RWPE1 (cell line): Measurements from ENCODE around the gene APOL2.

ENCODE experiments used
- CTCF ChIA-PET: fragments of 350-600 bp; sonication (Branson Sonifier 250); formaldehyde crosslinking; extraction: SDS; loops from one replicate; lab custom pipeline; 2021; lab: Yijun Ruan, JAX
- POLR2A ChIA-PET: fragments of 400-600 bp; formaldehyde crosslinking; extraction: SDS; loops from one replicate; lab custom pipeline; 2020; ENCODE audit warnings: antibody characterized with exemption; ENCODE audit not compliant: low non-redundant PET; lab: Yijun Ruan, JAX
- DNase-seq: peaks from one replicate; pipeline ENCODE4 v3.0.0; 2012; ENCODE audit warnings: low spot score
- H3K27ac ChIP-seq: fragments of 450-650 bp; 2 replicates; pipeline ENCODE4 v1.5.1; 2017
- TF ChIP-seq, protein P1 (sequence below): fragments of 450-650 bp; conservative IDR thresholded peaks from 2 replicates; pipeline ENCODE4 v1.5.1; 2017; ENCODE audit warnings: low read depth, mild to moderate bottlenecking

The APOL2 gene

DNA sequence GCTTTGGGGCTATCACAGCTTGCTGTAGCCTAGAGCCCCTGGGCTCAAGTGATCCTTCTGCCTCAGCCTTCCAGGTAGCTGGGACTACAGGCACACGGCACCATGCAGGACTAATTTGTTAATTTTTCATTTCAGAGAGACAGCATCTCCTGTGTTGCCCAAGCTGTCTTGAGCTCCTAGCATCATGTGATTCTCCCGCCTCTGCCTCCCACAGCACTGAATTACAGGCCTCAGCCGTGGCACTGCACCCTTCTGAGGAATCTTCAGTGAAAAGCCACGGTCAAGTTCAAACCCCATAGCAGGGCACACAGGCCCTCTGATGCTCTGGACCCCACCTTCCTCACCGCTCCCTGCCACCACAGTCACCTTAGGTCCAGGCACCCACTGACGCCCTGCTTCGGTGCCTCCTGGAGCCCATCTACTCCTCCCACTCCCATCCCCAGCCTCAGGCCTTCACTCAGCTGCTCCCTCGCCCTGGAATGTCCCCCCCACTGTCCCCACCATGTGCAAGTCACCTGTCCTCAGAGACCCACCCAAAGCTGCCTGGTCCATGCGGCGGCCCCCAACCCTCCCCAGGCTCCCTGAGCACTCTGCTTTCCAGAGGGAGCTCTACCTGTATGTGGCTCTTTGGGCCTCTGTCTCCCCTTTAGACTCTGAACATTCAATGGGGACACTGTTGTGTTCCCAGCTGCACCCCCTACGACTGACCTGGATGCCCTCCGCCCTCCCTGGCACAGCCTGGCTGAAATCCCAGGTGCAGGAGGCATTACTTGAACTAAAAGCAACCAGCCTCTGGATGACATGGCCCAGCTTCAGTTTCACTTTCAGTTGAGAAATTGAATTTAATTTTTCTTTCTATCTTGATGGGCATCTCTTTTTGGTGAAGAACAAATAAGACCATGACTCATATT is 1.6 kb downstream of the APOL2 start:
- no peak for DNase-seq
- H3K27ac ChIP-seq = peak overlapping the region; percentile 89
- TF ChIP-seq, protein P1, sequence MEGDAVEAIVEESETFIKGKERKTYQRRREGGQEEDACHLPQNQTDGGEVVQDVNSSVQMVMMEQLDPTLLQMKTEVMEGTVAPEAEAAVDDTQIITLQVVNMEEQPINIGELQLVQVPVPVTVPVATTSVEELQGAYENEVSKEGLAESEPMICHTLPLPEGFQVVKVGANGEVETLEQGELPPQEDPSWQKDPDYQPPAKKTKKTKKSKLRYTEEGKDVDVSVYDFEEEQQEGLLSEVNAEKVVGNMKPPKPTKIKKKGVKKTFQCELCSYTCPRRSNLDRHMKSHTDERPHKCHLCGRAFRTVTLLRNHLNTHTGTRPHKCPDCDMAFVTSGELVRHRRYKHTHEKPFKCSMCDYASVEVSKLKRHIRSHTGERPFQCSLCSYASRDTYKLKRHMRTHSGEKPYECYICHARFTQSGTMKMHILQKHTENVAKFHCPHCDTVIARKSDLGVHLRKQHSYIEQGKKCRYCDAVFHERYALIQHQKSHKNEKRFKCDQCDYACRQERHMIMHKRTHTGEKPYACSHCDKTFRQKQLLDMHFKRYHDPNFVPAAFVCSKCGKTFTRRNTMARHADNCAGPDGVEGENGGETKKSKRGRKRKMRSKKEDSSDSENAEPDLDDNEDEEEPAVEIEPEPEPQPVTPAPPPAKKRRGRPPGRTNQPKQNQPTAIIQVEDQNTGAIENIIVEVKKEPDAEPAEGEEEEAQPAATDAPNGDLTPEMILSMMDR = no peak
- POLR2A ChIA-PET = no interaction called here
- CTCF ChIA-PET = interaction anchor here (0.7 kb wide), 1 partner anchor 35 kb away, joined by 3 read pairs; no protein-coding TSS in a partner anchor

DNA sequence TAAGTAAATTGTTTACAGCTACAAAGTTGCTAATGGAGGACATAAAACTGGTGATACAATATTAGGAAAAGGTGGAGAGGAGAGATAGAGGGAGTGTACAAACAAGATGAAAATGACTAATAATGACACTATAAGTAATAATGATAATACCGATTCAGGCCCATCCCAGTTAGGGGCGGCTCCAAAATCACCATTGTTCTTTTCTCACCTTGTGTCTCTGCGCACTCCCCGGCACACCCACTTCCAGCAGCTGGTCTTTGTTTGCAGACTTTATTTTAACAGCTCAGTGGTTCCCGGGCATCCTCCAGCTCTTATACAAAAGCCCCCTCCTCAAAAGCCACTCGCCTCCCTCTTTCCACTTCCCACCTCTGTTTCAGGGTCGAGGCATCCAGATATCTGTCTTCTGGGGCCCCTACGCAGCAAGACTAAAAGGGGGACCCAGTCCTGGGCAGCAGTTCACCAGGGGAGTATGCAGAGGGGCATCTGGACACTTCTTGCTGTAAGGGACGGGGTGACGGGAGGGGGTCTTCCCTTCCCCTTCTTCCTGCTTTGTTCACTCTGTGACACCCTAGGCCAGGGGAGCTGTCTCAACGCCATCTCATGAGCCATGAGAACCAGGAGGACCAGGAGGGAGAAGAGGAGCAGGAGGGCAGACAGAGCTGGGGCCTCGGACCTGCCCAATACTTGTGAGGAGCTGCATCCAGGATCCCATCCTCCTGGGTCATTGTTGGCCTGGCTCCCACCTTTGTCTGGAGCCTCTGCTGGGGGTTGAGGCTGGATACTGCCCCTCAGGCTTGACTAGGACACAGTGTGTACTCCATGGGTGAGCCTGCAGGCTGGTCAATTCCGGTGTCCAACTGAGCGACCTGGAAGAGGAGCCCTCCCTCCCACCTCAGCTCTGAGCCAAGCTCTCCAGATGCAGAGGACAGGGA is 2.7 kb downstream of the APOL2 start:
- peak overlapping the region; percentile 89 for H3K27ac ChIP-seq
- TF ChIP-seq, protein P1 = no peak
- POLR2A ChIA-PET = no interaction called here
- CTCF ChIA-PET = interaction anchor here (0.6 kb wide), 2 partner anchors 14 to 665 kb away, joined by 3 to 4 read pairs; no protein-coding TSS in a partner anchor
- no peak for DNase-seq

DNA sequence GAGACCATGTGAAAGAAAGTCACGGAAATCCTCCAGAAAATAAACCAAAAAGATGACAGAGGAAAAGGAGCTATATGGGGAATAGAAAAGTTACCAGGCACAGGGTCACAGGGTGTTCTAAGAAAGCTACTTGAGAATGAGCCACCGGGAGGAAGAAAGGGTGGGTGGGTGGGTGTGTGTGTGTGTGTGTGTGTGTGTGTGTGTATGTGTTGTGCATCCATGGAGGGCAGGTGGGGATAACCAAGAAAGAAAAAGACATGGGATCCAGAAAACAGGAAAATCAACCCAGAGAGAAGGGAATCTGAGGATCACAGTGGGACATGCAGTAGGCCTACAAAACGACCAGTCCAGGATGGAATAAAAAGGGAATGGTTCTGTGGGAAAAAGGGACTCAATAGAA is 3.7 kb downstream of the APOL2 start:
- TF ChIP-seq, protein P1 = no peak
- ChIA-PET CTCF (no interaction called here), POLR2A (no interaction called here)
- H3K27ac ChIP-seq = no peak overlapping the region
- no peak for DNase-seq

DNA sequence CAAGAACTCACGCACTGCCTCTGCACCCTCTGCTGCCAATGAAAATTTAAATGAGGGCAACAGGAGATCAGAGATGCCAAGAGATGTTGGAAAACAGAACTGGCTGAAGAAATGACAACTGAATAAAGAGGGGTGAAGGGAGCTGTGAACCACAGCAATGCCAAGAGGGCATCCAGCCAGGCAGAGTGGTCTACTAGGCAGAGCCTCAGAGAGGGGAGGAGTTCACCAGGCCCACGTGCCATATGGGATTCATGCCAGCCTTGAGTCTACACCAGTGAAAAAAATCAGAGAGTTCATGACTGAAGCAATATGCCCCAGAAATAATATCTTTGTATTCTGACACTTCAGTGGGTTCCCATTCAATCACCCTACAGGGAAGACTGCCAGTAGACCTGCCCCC is 4.4 kb downstream of the APOL2 start:
- TF ChIP-seq, protein P1 = no peak
- POLR2A ChIA-PET = no interaction called here
- no peak overlapping the region for H3K27ac ChIP-seq
- no peak for DNase-seq
- CTCF ChIA-PET = no interaction called here

DNA sequence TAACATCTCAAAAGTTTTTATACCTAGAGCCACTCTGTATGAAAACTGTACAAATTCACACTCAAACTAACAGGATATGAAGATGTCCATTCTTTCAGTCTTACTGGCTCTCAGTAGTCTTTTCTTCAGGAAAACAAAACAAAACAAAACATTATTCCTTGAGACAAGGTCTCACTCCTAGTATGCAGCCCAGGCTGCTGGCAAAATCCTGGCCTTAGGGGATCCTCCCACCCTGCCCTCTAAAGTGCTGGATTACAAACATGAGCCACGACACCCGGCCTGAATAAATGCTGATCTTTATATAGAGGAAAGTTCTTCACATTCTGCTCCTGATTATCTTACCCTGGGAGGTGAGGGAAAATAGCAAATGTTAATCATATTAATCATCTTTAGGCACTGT is 5.1 kb downstream of the APOL2 start:
- TF ChIP-seq, protein P1 = no peak
- H3K27ac ChIP-seq = no peak overlapping the region
- CTCF ChIA-PET = no interaction called here
- no peak for DNase-seq
- POLR2A ChIA-PET = no interaction called here

DNA sequence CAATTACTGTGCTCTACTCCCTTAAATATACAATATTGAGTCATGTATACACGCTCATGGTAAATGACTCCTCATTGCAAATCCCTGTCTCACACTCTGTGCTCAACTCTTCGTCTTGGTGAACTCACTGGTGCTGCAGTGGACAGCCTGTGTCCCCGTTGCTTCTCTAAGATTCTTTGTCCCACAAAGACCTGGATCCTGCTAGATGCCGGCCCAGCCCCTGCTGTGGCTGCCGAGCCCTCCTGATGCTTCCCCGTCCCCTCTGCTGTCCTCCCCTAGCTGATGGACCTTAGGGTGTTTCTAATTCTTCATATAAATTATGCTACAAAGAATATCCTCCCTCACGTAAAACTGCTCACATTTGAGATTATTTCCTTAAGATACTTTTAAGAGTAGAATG is 5.5 kb downstream of the APOL2 start:
- TF ChIP-seq, protein P1 = no peak
- CTCF ChIA-PET = no interaction called here
- H3K27ac ChIP-seq = no peak overlapping the region
- DNase-seq = no peak
- POLR2A ChIA-PET = no interaction called here
